ENCODE results near the gene TJAP1.
A peak's percentile ranks its signal among the peaks of the same experiment; 100 is the strongest.

TJAP1 gene

DNA sequence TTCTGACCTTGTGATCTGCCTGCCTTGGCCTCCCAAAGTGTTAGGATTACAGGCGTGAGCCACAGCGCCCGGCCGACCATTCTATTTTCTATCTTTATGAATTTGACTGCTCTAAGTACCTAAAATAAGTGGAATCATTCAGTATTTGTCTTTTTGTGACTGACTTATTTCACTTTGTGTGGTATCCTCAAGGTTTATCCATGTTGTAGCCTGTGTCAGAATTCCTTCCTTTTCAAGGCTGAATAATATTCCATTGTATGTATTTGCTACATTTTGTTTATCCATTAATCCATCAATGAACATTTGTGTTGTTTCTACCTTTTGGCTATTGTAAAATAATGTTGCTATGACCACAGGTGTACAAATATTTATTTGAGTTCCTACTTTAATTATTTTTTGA is 4.9 kb upstream of the TJAP1 start:
- peaks cover under 1% of the 10 kb centered on the region; the same call in 1 of the 2 replicates for H3K79me2 ChIP-seq (ENCODE audit: insufficient read depth, low read length)
- H2AFZ ChIP-seq (ENCODE audit: low read depth, low read length) = no peak overlapping the region
- peaks cover 10% of the 10 kb centered on the region for H3K4me1 ChIP-seq (ENCODE audit: insufficient read depth, low read length)
- TF ChIP-seq EZH2 (IDR thresholded peaks at IDR 0.05; ENCODE audit: borderline replicate concordance, low read depth, low read length, severe bottlenecking) (no peak), CTCF (IDR thresholded peaks at IDR 0.05; ENCODE audit: borderline replicate concordance, extremely low read depth, low read length, poor library complexity, severe bottlenecking) (no peak)
- H4K20me1 ChIP-seq (ENCODE audit: insufficient read depth, low read length) = no peaks in the 10 kb centered on the region
- H3K4me2 ChIP-seq (ENCODE audit: insufficient read depth, low read length) = no peak overlapping the region
- no peaks in the 10 kb centered on the region for H3K36me3 ChIP-seq (ENCODE audit: insufficient read depth, low read length)
- no peak overlapping the region for H3K9ac ChIP-seq (ENCODE audit: low read depth, low read length)
- H3K4me3 ChIP-seq (ENCODE audit: low read depth in 1 of 2, low read length in 2 of 2) = no peak overlapping the region
- no peaks in the 10 kb centered on the region for H3K27me3 ChIP-seq (ENCODE audit: insufficient read depth, low read length, poor library complexity)
- ATAC-seq (ENCODE audit: insufficient read depth, low read depth) = no peak
- H3K27ac ChIP-seq (ENCODE audit: low read length) = no peak overlapping the region
- no peak for DNase-seq
- no peaks in the 10 kb centered on the region for H3K9me3 ChIP-seq (ENCODE audit: insufficient read depth, low read length, severe bottlenecking)

- H3K9me3 ChIP-seq (ENCODE audit: insufficient read depth, low read length, severe bottlenecking) = no peaks in the 10 kb centered on the region
- H3K9ac ChIP-seq (ENCODE audit: low read depth, low read length) = no peak overlapping the region
- H3K27me3 ChIP-seq (ENCODE audit: insufficient read depth, low read length, poor library complexity) = no peaks in the 10 kb centered on the region
- H3K36me3 ChIP-seq (ENCODE audit: insufficient read depth, low read length) = no peaks in the 10 kb centered on the region
- ATAC-seq (ENCODE audit: insufficient read depth, low read depth) (no peak), DNase-seq (no peak)
- H2AFZ ChIP-seq (ENCODE audit: low read depth, low read length) = no peak overlapping the region
- no peaks in the 10 kb centered on the region for H4K20me1 ChIP-seq (ENCODE audit: insufficient read depth, low read length)
- no peak overlapping the region for H3K4me3 ChIP-seq (ENCODE audit: low read depth in 1 of 2, low read length in 2 of 2)
- peaks cover 28% of the 10 kb centered on the region for H3K4me1 ChIP-seq (ENCODE audit: insufficient read depth, low read length)
- TF ChIP-seq CTCF (IDR thresholded peaks at IDR 0.05; ENCODE audit: borderline replicate concordance, extremely low read depth, low read length, poor library complexity, severe bottlenecking) = no peak
- TF ChIP-seq EZH2 (IDR thresholded peaks at IDR 0.05; ENCODE audit: borderline replicate concordance, low read depth, low read length, severe bottlenecking) = no peak
- peaks cover 23% of the 10 kb centered on the region for H3K79me2 ChIP-seq (ENCODE audit: insufficient read depth, low read length)
- no peak overlapping the region for H3K27ac ChIP-seq (ENCODE audit: low read length)
- H3K4me2 ChIP-seq (ENCODE audit: insufficient read depth, low read length) = no peak overlapping the region
These were observed 1.9 kb upstream of the TJAP1 start for GRCh38 chr6:43475516-43475915.

- no peaks in the 10 kb centered on the region for H3K9me3 ChIP-seq (ENCODE audit: insufficient read depth, low read length, severe bottlenecking)
- H3K4me3 ChIP-seq (ENCODE audit: low read depth in 1 of 2, low read length in 2 of 2) = peak overlapping the region; percentile 82 to 87; a peak in 3 of 4 replicates
- TF ChIP-seq EZH2 (IDR thresholded peaks at IDR 0.05; ENCODE audit: borderline replicate concordance, low read depth, low read length, severe bottlenecking) (no peak), CTCF (IDR thresholded peaks at IDR 0.05; ENCODE audit: borderline replicate concordance, extremely low read depth, low read length, poor library complexity, severe bottlenecking) (no peak)
These were observed 624 bp upstream of the TJAP1 start for GRCh38 chr6:43476746-43477145.

DNA sequence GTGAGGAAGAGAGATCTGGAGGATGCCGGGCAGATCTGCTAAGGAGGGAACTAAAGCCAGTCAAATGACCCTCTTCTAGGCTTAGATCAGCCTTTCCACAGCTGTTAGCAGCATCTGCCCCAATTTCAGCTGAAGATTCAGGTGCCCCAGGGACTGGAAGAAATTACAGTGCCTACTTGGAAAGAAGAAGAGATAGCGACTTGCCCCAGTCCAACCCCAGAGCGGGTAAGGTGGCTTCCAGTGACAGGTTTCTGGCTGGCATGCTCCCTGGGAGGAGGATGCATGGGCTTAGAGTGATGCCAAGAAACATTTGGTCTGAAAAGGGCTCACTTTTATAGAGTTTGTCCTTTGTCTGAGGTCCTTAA is 620 bp downstream of the TJAP1 start:
- H3K79me2 ChIP-seq (ENCODE audit: insufficient read depth, low read length) = peaks cover 41% of the 10 kb centered on the region
- TF ChIP-seq EZH2 (IDR thresholded peaks at IDR 0.05; ENCODE audit: borderline replicate concordance, low read depth, low read length, severe bottlenecking) = no peak
- no peak for TF ChIP-seq CTCF (IDR thresholded peaks at IDR 0.05; ENCODE audit: borderline replicate concordance, extremely low read depth, low read length, poor library complexity, severe bottlenecking)
- no peaks in the 10 kb centered on the region for H3K9me3 ChIP-seq (ENCODE audit: insufficient read depth, low read length, severe bottlenecking)
- H3K4me3 ChIP-seq (ENCODE audit: low read depth in 1 of 2, low read length in 2 of 2) = peak overlapping the region; percentile 82 to 87
- H3K27me3 ChIP-seq (ENCODE audit: insufficient read depth, low read length, poor library complexity) = no peaks in the 10 kb centered on the region
- DNase-seq = no peak
- peak overlapping the region; percentile 88 for H3K4me2 ChIP-seq (ENCODE audit: insufficient read depth, low read length)
- H2AFZ ChIP-seq (ENCODE audit: low read depth, low read length) = peak overlapping the region; percentile 85
- H4K20me1 ChIP-seq (ENCODE audit: insufficient read depth, low read length) = no peaks in the 10 kb centered on the region
- H3K9ac ChIP-seq (ENCODE audit: low read depth, low read length) = peak overlapping the region; percentile 67
- peaks cover 28% of the 10 kb centered on the region for H3K4me1 ChIP-seq (ENCODE audit: insufficient read depth, low read length)
- ATAC-seq (ENCODE audit: insufficient read depth, low read depth) = peak; percentile 5; the same call in 1 of the 3 replicates
- H3K36me3 ChIP-seq (ENCODE audit: insufficient read depth, low read length) = no peaks in the 10 kb centered on the region
- H3K27ac ChIP-seq (ENCODE audit: low read length) = peak overlapping the region; percentile 76

More at GRCh38 chr6:43476746-43477145, 624 bp upstream of the TJAP1 start:
- no peaks in the 10 kb centered on the region for H4K20me1 ChIP-seq (ENCODE audit: insufficient read depth, low read length)
- peak overlapping the region; percentile 67 for H3K9ac ChIP-seq (ENCODE audit: low read depth, low read length)
- H3K36me3 ChIP-seq (ENCODE audit: insufficient read depth, low read length) = no peaks in the 10 kb centered on the region
- DNase-seq = no peak
- H3K27me3 ChIP-seq (ENCODE audit: insufficient read depth, low read length, poor library complexity) = no peaks in the 10 kb centered on the region
- ATAC-seq (ENCODE audit: insufficient read depth, low read depth) = no peak
- H2AFZ ChIP-seq (ENCODE audit: low read depth, low read length) = peak overlapping the region; percentile 85
- peaks cover 30% of the 10 kb centered on the region for H3K79me2 ChIP-seq (ENCODE audit: insufficient read depth, low read length)
- H3K4me2 ChIP-seq (ENCODE audit: insufficient read depth, low read length) = peak overlapping the region; percentile 88
- H3K4me1 ChIP-seq (ENCODE audit: insufficient read depth, low read length) = peaks cover 28% of the 10 kb centered on the region
- H3K27ac ChIP-seq (ENCODE audit: low read length) = no peak overlapping the region

Data from DND-41 (cell line).